Lower leg skin (tissue), 4 donors: Measurements from ENCODE around the gene MPP7. TPM values are rescaled to one million over a fixed set of nuclear protein-coding genes. Genes with fewer than 3 reads are reported as not detected.
"Not testable (repeated sequence)": the region's sequence is repeated elsewhere in the genome, so short reads cannot be mapped to it uniquely, and the experiment has no call there.

Experiments
- DNase-seq, 2 donors: peaks; one replicate each; pipeline ENCODE4 v3.0.0-alpha.2; 2019; ENCODE audit warnings: low spot score in 2 of 2
- H3K4me3 ChIP-seq: fragments of 200-600 bp; sonication (generic); 2 replicates; pipeline ENCODE4 v1.5.1; 2017; ENCODE audit warnings: mild to moderate bottlenecking, low read depth; ENCODE audit not compliant: poor library complexity, severe bottlenecking
- CTCF ChIP-seq, 3 donors: fragments of 450-650 bp; IDR thresholded peaks; one replicate each; pipeline ENCODE4 v1.5.1; 2016; ENCODE audit warnings: antibody characterized with exemption in 3 of 3, mild to moderate bottlenecking in 3 of 3, moderate library complexity in 2 of 3
- POLR2A ChIP-seq, 2 donors: fragments of 450-650 bp; IDR thresholded peaks; one replicate each; pipeline ENCODE4 v1.6.1; 2016 to 2017; ENCODE audit warnings: antibody characterized with exemption in 2 of 2, mild to moderate bottlenecking in 1 of 2, moderate library complexity in 1 of 2
- WGBS, 2 donors: methylation state at CpG; one replicate each; pipeline ENCODE4 v1.1.5; 2018; 5-methylcytosine and 5-hydroxymethylcytosine counted together
- intact Hi-C: fragments of 100-400 bp; cut with DNase I; formaldehyde crosslinking; loops from one replicate; pipeline ENCODE4 v1.15.0; 2023; ENCODE audit warnings: low total_unique reads
- total RNA-seq, 4 donors: library from RNA; depleted of rRNA; stranded (reverse); fragments of >200 nt; gene quantifications; one replicate each; pipeline ENCODE4 v1.1.0, GENCODE V29; 2016

MPP7 gene
- total RNA-seq, 4 donors from 2014 or later = 48.2 to 66.7 (median 59.0) TPM

- intact Hi-C loops = no loop called here
- WGBS, 2 donors = 38 to 85% methylated on average over 4 of the region's 4 CpGs
- TF ChIP-seq POLR2A (IDR thresholded peaks at IDR 0.05) (no peak), CTCF (IDR thresholded peaks at IDR 0.05) (no peak)
- no peak for DNase-seq
- no peak overlapping the region for H3K4me3 ChIP-seq
Measured at GRCh38 chr10:28320799-28321198, 17.9 kb upstream of the MPP7 start.

GRCh38 chr10:28320090-28320489 lies 17.2 kb upstream of the MPP7 start:
- no peak for TF ChIP-seq POLR2A (IDR thresholded peaks at IDR 0.05)
- no peak for TF ChIP-seq CTCF (IDR thresholded peaks at IDR 0.05)
- H3K4me3 ChIP-seq = no peak overlapping the region
- no peak for DNase-seq
- intact Hi-C loops = no loop called here
- WGBS, 2 donors = 53 to 63% methylated on average over 3 of the region's 3 CpGs

- H3K4me3 ChIP-seq, intact Hi-C loops, DNase-seq: not testable (repeated sequence)
Measured at GRCh38 chr10:28319061-28319460, 16.2 kb upstream of the MPP7 start.

GRCh38 chr10:28318626-28319025 lies 15.8 kb upstream of the MPP7 start:
- TF ChIP-seq POLR2A (IDR thresholded peaks at IDR 0.05) (no peak), CTCF (IDR thresholded peaks at IDR 0.05) (no peak)
- intact Hi-C loops = no loop called here
- 61 to 79% methylated on average over 1 of the region's 1 CpG for WGBS, 2 donors
- no peak overlapping the region for H3K4me3 ChIP-seq
- no peak for DNase-seq

- no peak for TF ChIP-seq POLR2A (IDR thresholded peaks at IDR 0.05)
- TF ChIP-seq CTCF (IDR thresholded peaks at IDR 0.05) = no peak
- H3K4me3 ChIP-seq = no peak overlapping the region
- intact Hi-C loops = no loop called here
- WGBS, 2 donors = 54 to 70% methylated on average over 7 of the region's 7 CpGs
- no peak for DNase-seq
Measured at GRCh38 chr10:28317760-28318159, 14.9 kb upstream of the MPP7 start.

- no peak overlapping the region for H3K4me3 ChIP-seq
- DNase-seq = no peak
- TF ChIP-seq CTCF (IDR thresholded peaks at IDR 0.05) (no peak), POLR2A (IDR thresholded peaks at IDR 0.05) (no peak)
- WGBS, 2 donors = 63 to 65% methylated on average over 5 of the region's 5 CpGs
- intact Hi-C loops = no loop called here
Measured at GRCh38 chr10:28316696-28317095, 13.8 kb upstream of the MPP7 start.
